ENCODE results near the gene AGO1. TPM values are rescaled to one million over a fixed set of nuclear protein-coding genes. Genes with fewer than 3 reads are reported as not detected.
A peak's percentile ranks its signal among the peaks of the same experiment; 100 is the strongest.
"Not testable (repeated sequence)": the region's sequence is repeated elsewhere in the genome, so short reads cannot be mapped to it uniquely, and the experiment has no call there.

Gene AGO1
- total and polyA plus RNA-seq, 8 donors: 2.7 to 18.7 (median 11.5) TPM

GRCh38 chr1:35866991-35867390, 16.0 kb upstream of the AGO1 start:
- intact Hi-C loops (cut with DNase I): no loop called here
- TF ChIP-seq CTCF (IDR thresholded peaks at IDR 0.05): no peak
- FAIRE-seq (no peak), ATAC-seq (peak in 1 of 4 donors; percentile 23), DNase-seq (no peak)
- H3K36me3 ChIP-seq: no peaks in the 10 kb centered on the region
- no peaks in the 10 kb centered on the region for H3K4me1 ChIP-seq
- no peak overlapping the region for H3K27ac ChIP-seq
- whole genome bisulfite sequencing, 2 donors: 75 to 84% methylated on average over 3 of the region's 3 CpGs
- no peaks in the 10 kb centered on the region for H3K9me3 ChIP-seq
- no peak overlapping the region for H3K4me3 ChIP-seq
- H3K27me3 ChIP-seq: no peaks in the 10 kb centered on the region

- H3K4me1 ChIP-seq; H3K36me3 ChIP-seq; H3K4me3 ChIP-seq; H3K9me3 ChIP-seq; ATAC-seq; DNase-seq; H3K27ac ChIP-seq; FAIRE-seq; intact Hi-C loops (cut with DNase I); H3K27me3 ChIP-seq: not testable (repeated sequence)
- 87% methylated on average over 34 of the region's 34 CpGs for WGBS, 2 donors
These were observed 13.6 kb upstream of the AGO1 start for GRCh38 chr1:35869245-35869950.

- 73 to 88% methylated on average over 2 of the region's 2 CpGs for WGBS, 2 donors
- intact Hi-C loops (cut with DNase I): no loop called here
These were observed 12.2 kb upstream of the AGO1 start for GRCh38 chr1:35870651-35871309.

GRCh38 chr1:35873243-35873750, 9.7 kb upstream of the AGO1 start:
- Histone ChIP-seq H3K9me3 (no peaks in the 10 kb centered on the region), H3K4me1 (no peaks in the 10 kb centered on the region), H3K27ac (no peak overlapping the region), H3K27me3 (no peaks in the 10 kb centered on the region), H3K4me3 (no peak overlapping the region), H3K36me3 (no peaks in the 10 kb centered on the region)
- 75 to 84% methylated on average over 4 of the region's 4 CpGs for whole genome bisulfite sequencing, 2 donors
- intact Hi-C loops (cut with DNase I): no loop called here
- ATAC-seq (no peak), DNase-seq (no peak), FAIRE-seq (no peak)
- no peak for TF ChIP-seq CTCF (IDR thresholded peaks at IDR 0.05)

More at GRCh38 chr1:35870651-35871309, 12.2 kb upstream of the AGO1 start:
- DNase-seq (no peak), FAIRE-seq (no peak), ATAC-seq (no peak)
- Histone ChIP-seq H3K9me3 (no peaks in the 10 kb centered on the region), H3K27ac (no peak overlapping the region), H3K4me3 (no peak overlapping the region), H3K4me1 (no peaks in the 10 kb centered on the region), H3K27me3 (no peaks in the 10 kb centered on the region), H3K36me3 (no peaks in the 10 kb centered on the region)
- TF ChIP-seq CTCF (IDR thresholded peaks at IDR 0.05): no peak

GRCh38 chr1:35874115-35874514, 8.9 kb upstream of the AGO1 start:
- DNase-seq; intact Hi-C loops (cut with DNase I); FAIRE-seq; H3K27ac ChIP-seq; ATAC-seq; H3K9me3 ChIP-seq; H3K4me1 ChIP-seq; H3K36me3 ChIP-seq; H3K4me3 ChIP-seq; H3K27me3 ChIP-seq: not testable (repeated sequence)
- WGBS, 2 donors: 72 to 78% methylated on average over 4 of the region's 4 CpGs

GRCh38 chr1:35876988-35877387, 6.0 kb upstream of the AGO1 start:
- no peak for TF ChIP-seq CTCF (IDR thresholded peaks at IDR 0.05)
- ATAC-seq (peak in 1 of 4 donors; percentile 33), DNase-seq (no peak), FAIRE-seq (no peak)
- Histone ChIP-seq H3K27ac (no peak overlapping the region), H3K36me3 (no peaks in the 10 kb centered on the region), H3K4me1 (no peaks in the 10 kb centered on the region), H3K9me3 (no peaks in the 10 kb centered on the region), H3K4me3 (no peak overlapping the region), H3K27me3 (no peaks in the 10 kb centered on the region)
- 50 to 55% methylated on average over 5 of the region's 5 CpGs for WGBS, 2 donors
- intact Hi-C loops (cut with DNase I): no loop called here
